Spleen (tissue), 7 donors: ENCODE measurements around the gene OGFRL1.

ENCODE experiments used
- POLR2A ChIP-seq, 3 donors: fragments of 450-650 bp; IDR thresholded peaks; one replicate each; pipeline ENCODE4 v1.5.1; 2017; ENCODE audit warnings: antibody characterized with exemption in 3 of 3, mild to moderate bottlenecking in 1 of 3
- TF ChIP-seq, protein P1 (sequence below), 11 experiments: fragments of 200-600 bp in 7 of 11; fragments of 450-650 bp in 4 of 11; sonication (generic) in 4 of 11; IDR thresholded peaks in 8 of 11; conservative IDR thresholded peaks in 3 of 11; 1 replicate in 7 of 11; 2 replicates in 4 of 11; pipeline versions ENCODE4 v1.4.0 to v1.8.0; 2016 to 2021; ENCODE audit warnings: antibody characterized with exemption in 11 of 11, inconsistent platforms in 4 of 11, mild to moderate bottlenecking in 1 of 11
- donor health status: DM: no; HTN: no; CAD: no; lungs with moderate emphysema.
- donor health status: DM: no; HTN: no; CAD: no.
- donor health status: DM: no; HTN: no; CAD: no.

DNA sequence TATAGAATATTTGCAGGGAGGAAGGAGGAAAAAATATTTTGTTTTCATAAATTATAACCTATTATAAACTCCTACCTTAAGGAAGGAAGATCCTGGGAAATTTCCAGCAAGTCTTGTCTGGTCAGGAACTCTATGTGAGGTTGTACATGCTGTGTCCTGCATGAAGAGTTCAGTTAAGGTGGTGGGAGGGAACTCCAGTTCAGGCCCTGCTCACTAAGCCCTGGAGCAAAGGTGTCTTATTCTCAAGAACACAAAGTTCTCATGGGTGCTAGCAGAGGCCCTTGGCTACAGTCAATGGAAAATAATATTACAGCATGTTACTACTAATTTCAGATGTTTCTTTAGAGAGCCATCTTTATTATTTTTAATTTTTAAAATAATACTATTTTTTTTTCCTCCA lies 3.8 kb upstream of the OGFRL1 start:
- TF ChIP-seq POLR2A (IDR thresholded peaks at IDR 0.05) = no peak
- TF ChIP-seq, protein P1, sequence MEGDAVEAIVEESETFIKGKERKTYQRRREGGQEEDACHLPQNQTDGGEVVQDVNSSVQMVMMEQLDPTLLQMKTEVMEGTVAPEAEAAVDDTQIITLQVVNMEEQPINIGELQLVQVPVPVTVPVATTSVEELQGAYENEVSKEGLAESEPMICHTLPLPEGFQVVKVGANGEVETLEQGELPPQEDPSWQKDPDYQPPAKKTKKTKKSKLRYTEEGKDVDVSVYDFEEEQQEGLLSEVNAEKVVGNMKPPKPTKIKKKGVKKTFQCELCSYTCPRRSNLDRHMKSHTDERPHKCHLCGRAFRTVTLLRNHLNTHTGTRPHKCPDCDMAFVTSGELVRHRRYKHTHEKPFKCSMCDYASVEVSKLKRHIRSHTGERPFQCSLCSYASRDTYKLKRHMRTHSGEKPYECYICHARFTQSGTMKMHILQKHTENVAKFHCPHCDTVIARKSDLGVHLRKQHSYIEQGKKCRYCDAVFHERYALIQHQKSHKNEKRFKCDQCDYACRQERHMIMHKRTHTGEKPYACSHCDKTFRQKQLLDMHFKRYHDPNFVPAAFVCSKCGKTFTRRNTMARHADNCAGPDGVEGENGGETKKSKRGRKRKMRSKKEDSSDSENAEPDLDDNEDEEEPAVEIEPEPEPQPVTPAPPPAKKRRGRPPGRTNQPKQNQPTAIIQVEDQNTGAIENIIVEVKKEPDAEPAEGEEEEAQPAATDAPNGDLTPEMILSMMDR (IDR thresholded peaks at IDR 0.05 in 8 of 11, conservative IDR thresholded peaks at IDR 0.05 in 3 of 11) = no peak
